Kidney (tissue), 14 donors: ENCODE results near the gene EZR. TPM values are rescaled to one million over a fixed set of nuclear protein-coding genes. Genes with fewer than 3 reads are reported as not detected.

Experiments used
- DNase-seq, 5 donors: peaks; one replicate each; pipeline ENCODE4 v3.0.0-alpha.2; 2013 to 2020
- FAIRE-seq: peaks from 2 replicates; lab custom pipeline; 2012; peaks lifted over from hg19 to GRCh38; lab: Jason Lieb, UNC
- H3K27ac ChIP-seq, 2 donors: one replicate each; pipeline ENCODE4 v1.7.0; 2013; ENCODE audit warnings: low read depth in 2 of 2, low read length in 2 of 2, inconsistent platforms in 1 of 2
- H3K27me3 ChIP-seq: one replicate; pipeline ENCODE4 v1.7.1; 2013; ENCODE audit warnings: low read length, inconsistent platforms; ENCODE audit not compliant: control insufficient read depth, insufficient read depth
- H3K36me3 ChIP-seq, 3 donors: one replicate each; pipeline versions ENCODE4 v1.7.0 to v1.7.1; 2013; ENCODE audit warnings: low read length in 3 of 3, control low read depth in 1 of 3, inconsistent platforms in 1 of 3; ENCODE audit not compliant: insufficient read depth in 3 of 3, control insufficient read depth in 2 of 3
- H3K4me1 ChIP-seq, 3 donors: one replicate each; pipeline versions ENCODE4 v1.7.0 to v1.7.1; 2013; ENCODE audit warnings: low read length in 3 of 3, inconsistent platforms in 1 of 3, low read depth in 1 of 3; ENCODE audit not compliant: control insufficient read depth in 2 of 3, insufficient read depth in 2 of 3
- H3K4me3 ChIP-seq, 3 donors: one replicate each; pipeline versions ENCODE4 v1.7.0 to v1.8.1; 2013; ENCODE audit warnings: low read length in 3 of 3, control low read depth in 1 of 3, inconsistent platforms in 1 of 3
- H3K9ac ChIP-seq, 3 donors: one replicate each; pipeline versions ENCODE4 v1.7.0 to v1.7.1; 2013; ENCODE audit warnings: low read length in 3 of 3, control low read depth in 1 of 3, inconsistent platforms in 1 of 3
- H3K9me3 ChIP-seq, 3 donors: one replicate each; pipeline versions ENCODE4 v1.7.0 to v1.7.1; 2013; ENCODE audit warnings: low read length in 3 of 3, control low read depth in 1 of 3, inconsistent platforms in 1 of 3; ENCODE audit not compliant: control insufficient read depth in 2 of 3, insufficient read depth in 1 of 3
- intact Hi-C: fragments of 100-400 bp; cut with DNase I; formaldehyde crosslinking; loops from one replicate; pipeline ENCODE4 v1.11.1; 2022
- polyA plus RNA-seq: library from polyadenylated mRNA; stranded (reverse); fragments of 350-450 nt; fragmentation: Illumina TruSeq; extraction: RNeasy Lipid Tissue Mini Kit (QIAGEN cat#74804); gene quantifications from one replicate; pipeline ENCODE4 v1.2.3, GENCODE V29; 2014; ENCODE audit warnings: low read depth, low replicate concordance; ENCODE audit not compliant: insufficient read depth
- total RNA-seq: library from RNA; stranded (reverse); fragmentation: NEBNext Ultra II Directional; extraction: Animal tissue kit (Norgen Biotek cat#: 25700); gene quantifications from one replicate; pipeline ENCODE4 v1.2.1, GENCODE V29; 2021
- TF ChIP-seq, protein P1 (sequence below): IDR thresholded peaks from 3 replicates; pipeline ENCODE4 v1.5.1; 2012; ENCODE audit warnings: mild to moderate bottlenecking, moderate library complexity, borderline replicate concordance; ENCODE audit not compliant: insufficient read depth; ENCODE audit errors: extremely low read depth
- donor health status: control.
- donor health status: control.
- donor health status: control.
- donor health status: control.
- donor health status: control.
- donor health status: DM: yes; HTN: yes; CAD: no.
- donor health status: Normal renal cell carcinoma (clear cell type).

Gene EZR
- total and polyA plus RNA-seq, 2 donors from 2014 or later, result 154 to 636 TPM

GRCh38 chr6:158803733-158804143 lies 15.4 kb downstream of the EZR start:
- peak overlapping the region in 2 of 3 donors; percentile 9 to 25 for H3K9ac ChIP-seq
- peaks cover 12 to 61% (median 45%) of the 10 kb centered on the region in 3 donors for H3K4me1 ChIP-seq
- H3K27ac ChIP-seq, result peak overlapping the region; percentile 11 to 54
- FAIRE-seq (no peak), DNase-seq (peak in 1 of 5 donors; percentile 16)
- H3K9me3 ChIP-seq, result no peaks in the 10 kb centered on the region
- intact Hi-C loops, result no loop called here
- no peaks in the 10 kb centered on the region for H3K27me3 ChIP-seq
- peaks cover 0 to 2% (median 0%) of the 10 kb centered on the region in 3 donors for H3K36me3 ChIP-seq
- TF ChIP-seq, protein P1, sequence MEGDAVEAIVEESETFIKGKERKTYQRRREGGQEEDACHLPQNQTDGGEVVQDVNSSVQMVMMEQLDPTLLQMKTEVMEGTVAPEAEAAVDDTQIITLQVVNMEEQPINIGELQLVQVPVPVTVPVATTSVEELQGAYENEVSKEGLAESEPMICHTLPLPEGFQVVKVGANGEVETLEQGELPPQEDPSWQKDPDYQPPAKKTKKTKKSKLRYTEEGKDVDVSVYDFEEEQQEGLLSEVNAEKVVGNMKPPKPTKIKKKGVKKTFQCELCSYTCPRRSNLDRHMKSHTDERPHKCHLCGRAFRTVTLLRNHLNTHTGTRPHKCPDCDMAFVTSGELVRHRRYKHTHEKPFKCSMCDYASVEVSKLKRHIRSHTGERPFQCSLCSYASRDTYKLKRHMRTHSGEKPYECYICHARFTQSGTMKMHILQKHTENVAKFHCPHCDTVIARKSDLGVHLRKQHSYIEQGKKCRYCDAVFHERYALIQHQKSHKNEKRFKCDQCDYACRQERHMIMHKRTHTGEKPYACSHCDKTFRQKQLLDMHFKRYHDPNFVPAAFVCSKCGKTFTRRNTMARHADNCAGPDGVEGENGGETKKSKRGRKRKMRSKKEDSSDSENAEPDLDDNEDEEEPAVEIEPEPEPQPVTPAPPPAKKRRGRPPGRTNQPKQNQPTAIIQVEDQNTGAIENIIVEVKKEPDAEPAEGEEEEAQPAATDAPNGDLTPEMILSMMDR, result no peak
- peak overlapping the region in 1 of 3 donors; percentile 22 for H3K4me3 ChIP-seq

DNA sequence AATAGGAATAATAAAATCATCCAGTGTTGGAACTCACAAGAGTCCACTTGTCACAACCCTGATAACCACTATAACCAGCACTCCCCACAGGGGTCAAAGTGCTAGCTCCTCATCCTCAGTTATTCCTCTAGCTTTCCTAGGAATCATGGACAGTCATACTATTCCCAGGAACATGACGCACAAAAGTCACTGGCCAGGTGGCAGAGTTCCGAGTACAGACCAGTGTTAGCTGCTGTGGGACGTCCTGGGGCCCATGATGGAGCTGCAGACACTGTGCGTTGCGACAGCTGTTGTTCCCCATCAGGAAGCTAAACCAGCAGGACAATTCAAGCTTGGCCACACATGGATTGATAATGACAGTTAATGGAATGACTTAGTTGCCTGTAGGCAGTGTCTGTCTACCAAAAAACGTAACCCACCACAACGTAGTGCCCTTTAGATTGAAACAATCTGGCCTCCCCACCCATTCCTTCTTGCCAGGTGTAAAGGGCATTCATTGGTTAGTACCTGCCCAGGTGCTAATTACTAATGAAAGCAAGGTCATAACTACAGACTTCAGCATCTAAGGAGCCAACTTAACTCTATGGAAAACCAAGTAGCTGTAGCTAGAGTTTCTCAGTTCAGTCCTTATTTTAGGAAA lies 17.4 kb downstream of the EZR start:
- Histone ChIP-seq H3K36me3 (peaks cover 0 to 2% (median 0%) of the 10 kb centered on the region in 3 donors), H3K4me1 (peaks cover 16 to 57% (median 34%) of the 10 kb centered on the region in 3 donors), H3K9ac (no peak overlapping the region), H3K27ac (peak overlapping the region; percentile 63 to 70), H3K4me3 (no peak overlapping the region), H3K27me3 (no peaks in the 10 kb centered on the region), H3K9me3 (no peaks in the 10 kb centered on the region)
- TF ChIP-seq, protein P1, result no peak
- no peak for DNase-seq
- FAIRE-seq, result no peak
- intact Hi-C loops, result no loop called here

- Histone ChIP-seq H3K4me3 (peak overlapping the region in 1 of 3 donors; percentile 9), H3K9ac (peak overlapping the region in 1 of 3 donors; percentile 48), H3K27ac (peak overlapping the region; percentile 62 to 81), H3K36me3 (peaks cover 0 to 2% (median 0%) of the 10 kb centered on the region in 3 donors), H3K4me1 (peaks cover 16 to 62% (median 41%) of the 10 kb centered on the region in 3 donors), H3K9me3 (no peaks in the 10 kb centered on the region), H3K27me3 (no peaks in the 10 kb centered on the region)
- TF ChIP-seq, protein P1, result peak; percentile 16
- FAIRE-seq (peak; percentile 54), DNase-seq (peak in 4 of 5 donors; percentile 57 to 88 (median 72))
- intact Hi-C loops, result no loop called here
Observed at GRCh38 chr6:158799051-158799792, 19.9 kb downstream of the EZR start.
